Fibroblast of upper back skin (primary cell): ENCODE measurements around the gene KIF26A.

Source experiments
- DNase-seq: peaks from one replicate; pipeline ENCODE4 v3.0.0-alpha.2; 2013

KIF26A gene

DNA sequence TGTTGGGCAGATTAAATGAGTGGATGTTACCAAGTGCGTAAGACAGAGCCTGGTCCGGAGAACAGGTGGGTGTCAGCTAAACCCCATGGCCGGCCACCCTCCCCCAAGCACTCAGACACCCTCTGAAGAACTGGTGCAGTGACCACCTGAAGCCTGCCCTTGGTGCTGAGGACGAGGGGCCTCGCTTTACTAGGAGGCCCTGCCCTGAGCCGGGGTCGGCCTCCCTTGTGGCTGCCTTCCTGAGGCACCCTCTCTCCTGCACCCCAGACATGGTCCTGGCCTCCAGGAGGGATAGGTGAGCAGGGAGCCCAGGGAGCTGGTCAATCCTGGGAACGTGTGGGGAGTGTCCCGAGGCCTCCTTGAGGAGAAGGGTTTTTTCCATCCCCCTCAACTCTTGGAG lies 4.9 kb upstream of the KIF26A start:
- DNase-seq, result no peak

DNA sequence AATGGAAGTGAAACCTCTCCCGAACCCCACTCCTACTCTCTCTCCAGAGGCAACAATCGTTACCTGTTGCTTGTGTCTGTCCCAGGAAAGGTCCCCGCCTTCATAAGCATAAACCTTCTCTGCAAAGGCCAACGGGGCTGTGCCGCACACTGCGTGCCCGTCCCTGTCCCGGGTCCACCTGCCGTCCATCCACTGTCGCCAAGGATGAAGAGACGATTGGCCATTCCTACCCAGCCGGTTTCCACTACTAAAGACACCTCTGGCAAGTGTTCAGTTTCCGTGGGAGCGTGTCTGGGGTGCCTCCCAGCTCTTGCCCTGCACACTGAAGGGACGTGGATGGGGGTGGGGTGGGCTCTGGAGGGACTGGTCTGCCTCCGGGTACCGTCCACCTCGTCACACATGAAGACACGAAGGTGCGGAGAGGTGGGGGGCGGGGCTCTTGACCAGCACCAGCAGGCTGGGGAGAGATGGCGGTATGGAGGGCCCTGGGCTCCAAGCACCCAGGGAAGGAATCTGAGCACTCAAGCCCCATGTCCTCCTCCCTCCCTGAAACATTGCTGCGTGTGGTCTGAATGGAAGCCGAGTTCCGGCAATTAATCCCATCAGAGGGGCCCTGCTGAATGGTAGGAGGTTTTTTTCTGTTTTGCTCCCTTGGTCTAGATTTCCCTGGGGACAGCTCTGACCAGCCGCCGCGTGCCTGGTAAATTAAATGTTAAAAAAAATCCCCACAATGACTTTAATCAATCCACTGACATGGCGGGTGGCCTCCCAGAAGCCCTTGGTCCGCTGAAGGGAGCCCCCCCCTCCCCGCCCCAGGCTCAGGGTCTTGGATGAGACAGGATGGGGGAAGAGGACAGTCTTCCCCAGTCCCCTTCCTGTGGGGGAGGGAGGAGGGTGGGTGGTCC lies 4.1 kb upstream of the KIF26A start:
- no peak for DNase-seq

DNA sequence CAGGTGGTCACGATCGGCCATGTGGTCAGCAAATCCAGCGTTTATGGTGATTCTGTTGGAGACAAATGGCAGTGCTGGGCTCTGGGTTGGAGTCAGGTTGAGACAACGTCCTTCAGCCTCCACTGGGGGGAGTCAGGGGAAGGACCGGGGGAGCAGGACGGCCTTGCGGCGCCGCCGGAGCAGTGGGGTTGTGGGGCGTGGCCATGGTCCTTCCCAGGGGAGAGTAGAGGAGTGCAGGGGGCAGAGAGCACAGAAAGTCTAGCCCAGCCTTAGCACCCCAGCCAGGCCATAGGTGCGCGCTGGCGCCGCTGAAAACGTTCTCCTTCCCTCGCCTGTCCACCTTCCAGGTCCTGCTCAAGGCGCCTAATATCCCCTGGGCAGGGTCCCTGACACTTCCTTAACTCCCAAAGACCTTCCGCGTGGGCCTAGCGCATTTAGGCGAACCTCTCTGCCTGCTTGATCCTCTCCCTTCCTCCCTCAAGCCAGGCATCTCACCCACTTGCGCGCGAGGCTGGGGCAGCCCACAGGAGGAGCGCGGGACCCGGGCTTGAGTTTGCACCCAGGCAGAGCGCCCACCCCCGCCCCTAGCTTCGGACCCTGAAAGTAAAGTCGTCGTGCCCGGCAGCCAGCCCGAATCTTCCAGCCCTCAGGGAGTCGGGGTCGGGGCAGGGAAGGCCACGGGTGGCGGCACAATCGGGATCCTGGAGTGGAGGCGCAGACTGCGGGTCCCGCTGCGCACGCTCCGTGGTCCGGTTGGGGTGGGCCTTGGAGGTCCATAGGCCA lies 3.1 kb upstream of the KIF26A start:
- no peak for DNase-seq

DNA sequence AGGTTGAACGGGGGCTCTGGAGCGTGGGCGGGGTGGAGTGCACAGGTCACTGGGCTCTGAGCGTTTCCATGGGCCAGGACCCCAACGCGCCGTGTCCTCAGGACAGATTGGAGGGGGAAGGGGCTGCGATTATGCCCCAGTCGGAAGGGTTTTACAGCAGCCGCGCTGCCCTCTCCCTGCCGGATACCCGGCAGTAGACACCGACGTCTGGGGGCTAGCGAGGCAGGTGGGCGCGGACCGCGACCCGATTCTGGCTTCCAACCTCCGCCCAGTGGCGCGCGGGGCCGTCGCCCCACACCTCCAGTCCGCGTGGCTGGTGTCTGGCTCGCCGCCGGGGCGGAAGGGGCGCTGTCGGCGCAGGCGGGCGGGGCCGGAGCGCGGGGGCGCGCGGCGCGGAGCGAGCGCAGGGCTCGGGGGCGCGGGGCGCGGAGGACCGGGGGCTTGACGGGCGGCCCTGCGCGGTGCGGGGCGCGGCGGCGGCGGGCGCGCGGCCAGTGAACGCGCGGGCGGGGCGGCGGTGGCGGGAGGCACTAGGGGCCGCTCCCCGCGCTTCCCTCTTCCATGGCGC lies 2.4 kb upstream of the KIF26A start:
- no peak for DNase-seq

DNA sequence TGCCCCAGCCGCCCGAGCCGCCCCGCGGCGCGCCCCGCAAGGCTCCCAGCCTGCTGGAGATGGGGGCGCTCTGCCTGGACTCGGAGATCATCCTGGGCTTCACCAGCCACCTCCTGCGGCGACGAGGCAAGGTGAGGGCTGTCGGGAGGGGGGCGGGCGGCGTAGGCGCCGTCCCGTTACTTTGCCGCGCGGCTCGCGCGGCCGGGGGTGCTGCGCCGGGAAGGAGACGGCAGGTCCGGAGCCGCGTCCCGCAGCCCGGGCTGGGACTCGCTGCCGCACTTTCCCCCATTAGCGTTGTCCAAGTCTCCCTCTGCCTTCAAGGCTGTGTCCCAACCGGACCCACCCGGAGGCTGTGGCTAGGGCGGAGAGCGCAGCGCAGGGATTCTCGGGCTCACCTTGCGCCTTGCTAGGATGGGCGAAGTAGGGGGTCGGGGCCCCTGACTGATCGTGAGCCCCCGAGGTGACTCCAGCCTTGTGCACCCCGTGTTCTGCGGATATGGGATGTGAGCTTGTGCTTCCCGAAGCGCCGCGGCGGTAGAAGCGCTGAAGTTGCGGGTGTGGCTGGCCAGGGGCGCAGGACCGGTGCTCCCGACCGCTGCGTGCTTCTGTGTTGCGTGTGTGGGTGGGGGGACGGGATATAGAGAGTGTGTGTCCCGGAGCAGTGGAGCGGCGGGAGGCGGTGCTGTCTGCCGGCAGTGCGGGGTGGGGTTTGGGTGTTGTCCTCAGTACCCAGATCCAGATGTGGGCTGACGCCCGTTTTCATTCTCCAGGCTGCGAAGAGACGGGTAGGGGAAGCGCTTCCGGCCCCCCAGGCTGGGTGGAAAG lies 1.7 kb upstream of the KIF26A start:
- no peak for DNase-seq

DNA sequence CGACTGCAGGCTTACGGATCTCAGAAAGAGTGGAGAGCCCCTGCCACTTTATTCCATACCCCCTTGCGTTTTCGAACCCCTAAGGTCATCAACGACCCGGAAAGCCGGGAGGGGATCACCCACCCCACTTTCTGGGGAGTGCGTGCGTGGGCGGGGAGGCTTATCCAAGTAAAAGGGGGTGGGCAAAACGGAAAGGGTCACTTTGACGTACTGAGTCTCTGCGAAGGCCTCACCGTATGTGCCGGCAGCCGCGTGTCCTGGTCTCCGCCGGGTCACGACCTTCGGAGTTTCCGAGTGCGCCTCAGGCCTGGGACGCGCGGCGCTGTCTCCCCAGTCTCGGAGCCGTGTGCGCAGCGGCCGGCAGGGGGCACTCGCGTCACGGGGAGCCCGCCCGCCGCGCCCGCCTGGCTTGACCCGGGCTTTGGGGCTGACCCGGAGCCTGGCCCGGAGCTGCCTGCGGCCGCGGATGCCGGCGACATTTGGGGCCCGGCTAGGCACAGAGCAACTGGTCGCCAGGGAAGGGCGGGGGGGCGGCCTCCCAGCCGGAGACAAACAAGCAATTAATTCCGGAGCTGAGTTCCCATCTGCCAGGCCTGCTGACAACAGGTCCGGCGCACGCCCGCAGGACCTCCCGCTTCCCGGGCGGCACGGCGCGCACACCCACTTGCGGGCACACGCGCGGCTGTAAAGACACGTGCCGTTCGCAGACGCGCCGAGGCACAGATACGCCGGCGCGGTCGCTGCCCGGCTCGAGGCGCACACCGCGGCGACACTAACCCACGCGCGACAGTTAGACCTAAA lies 890 bp upstream of the KIF26A start:
- peak; percentile 22 for DNase-seq

DNA sequence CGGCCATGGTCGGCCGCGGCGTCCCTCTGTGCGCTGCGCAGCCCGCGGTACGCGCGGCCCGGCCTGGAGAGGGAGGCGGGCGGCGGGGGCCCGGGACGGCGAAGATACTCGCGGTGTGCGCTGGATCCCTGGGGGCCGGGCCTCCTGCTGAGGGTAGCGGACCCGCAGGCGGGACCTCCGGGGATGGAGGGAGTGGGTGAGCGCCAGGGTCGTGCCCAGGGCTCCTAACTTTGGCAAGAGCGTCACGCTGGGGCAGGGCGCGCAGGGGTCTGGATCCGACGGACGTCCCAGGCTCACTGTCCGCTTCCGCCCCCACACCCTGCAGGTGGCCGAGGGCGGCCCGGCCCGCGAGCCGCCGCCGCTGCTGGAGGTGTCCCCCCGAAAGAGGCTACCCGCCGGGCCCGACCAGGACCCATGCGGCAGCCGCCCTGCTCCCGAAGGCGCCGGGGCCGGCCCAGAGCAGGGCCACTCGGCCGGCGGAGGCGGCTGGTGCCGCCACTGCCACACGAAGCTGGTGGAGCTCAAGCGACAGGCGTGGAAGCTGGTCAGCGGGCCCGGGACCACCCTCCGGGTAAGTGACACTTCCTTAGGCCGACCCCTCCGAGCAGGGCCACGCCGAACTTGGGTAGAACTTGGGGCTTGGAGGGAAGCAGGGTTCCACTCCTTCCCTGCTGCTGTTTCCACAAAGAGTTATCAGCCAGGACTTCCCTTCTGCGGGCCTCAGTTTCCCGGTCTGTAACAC lies 502 bp downstream of the KIF26A start:
- DNase-seq, result no peak

DNA sequence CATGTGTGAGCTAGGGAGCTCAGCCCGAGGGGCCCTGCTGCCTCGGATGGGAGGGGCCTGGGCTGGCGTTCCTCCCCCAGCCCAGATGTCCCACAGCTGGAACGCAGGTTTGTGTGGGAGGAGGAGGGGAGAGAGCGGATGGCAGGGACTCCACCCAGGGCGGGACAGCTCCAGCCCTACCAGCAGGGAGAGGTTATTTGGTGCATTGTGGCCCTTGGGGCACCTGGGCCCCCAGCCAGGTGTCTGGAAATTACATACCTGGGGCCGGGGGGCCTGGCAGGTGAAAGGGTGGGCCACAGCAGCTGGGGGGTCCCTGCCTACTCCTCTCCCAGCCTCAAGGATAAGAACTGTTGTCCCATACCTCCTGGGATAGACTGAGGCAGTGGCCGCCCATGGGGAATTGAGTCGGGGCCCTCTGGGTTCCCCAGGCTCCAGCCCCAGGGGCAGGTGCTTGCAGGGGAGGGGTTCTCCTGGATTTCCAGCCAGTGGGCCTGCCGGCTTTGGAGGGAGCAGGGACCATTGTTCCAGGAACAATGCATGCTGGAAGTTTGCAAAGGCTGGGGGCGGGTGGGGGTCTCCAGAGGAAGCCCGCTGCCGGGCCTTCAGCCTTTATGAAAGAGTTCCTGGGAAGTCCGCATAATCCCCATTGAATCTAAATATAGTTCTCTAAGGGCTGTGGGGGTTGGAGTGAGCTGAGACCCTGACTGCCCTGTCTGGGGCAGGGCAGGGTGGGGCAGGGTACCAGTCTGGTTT lies 1.2 kb downstream of the KIF26A start:
- DNase-seq, result no peak

DNA sequence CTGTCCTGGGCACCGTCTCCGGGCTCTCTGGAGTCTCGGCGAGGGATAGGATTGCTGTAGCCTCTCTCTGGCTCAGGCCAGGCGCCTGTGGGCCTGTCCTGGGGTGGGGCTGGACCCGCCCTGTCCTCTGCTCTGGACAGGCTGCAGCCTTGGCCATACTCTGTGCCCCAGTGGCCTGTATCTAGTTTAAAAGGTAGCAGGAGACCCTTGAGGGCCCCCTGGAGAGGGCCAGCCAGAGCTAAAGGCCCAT lies 1.8 kb downstream of the KIF26A start:
- no peak for DNase-seq

DNA sequence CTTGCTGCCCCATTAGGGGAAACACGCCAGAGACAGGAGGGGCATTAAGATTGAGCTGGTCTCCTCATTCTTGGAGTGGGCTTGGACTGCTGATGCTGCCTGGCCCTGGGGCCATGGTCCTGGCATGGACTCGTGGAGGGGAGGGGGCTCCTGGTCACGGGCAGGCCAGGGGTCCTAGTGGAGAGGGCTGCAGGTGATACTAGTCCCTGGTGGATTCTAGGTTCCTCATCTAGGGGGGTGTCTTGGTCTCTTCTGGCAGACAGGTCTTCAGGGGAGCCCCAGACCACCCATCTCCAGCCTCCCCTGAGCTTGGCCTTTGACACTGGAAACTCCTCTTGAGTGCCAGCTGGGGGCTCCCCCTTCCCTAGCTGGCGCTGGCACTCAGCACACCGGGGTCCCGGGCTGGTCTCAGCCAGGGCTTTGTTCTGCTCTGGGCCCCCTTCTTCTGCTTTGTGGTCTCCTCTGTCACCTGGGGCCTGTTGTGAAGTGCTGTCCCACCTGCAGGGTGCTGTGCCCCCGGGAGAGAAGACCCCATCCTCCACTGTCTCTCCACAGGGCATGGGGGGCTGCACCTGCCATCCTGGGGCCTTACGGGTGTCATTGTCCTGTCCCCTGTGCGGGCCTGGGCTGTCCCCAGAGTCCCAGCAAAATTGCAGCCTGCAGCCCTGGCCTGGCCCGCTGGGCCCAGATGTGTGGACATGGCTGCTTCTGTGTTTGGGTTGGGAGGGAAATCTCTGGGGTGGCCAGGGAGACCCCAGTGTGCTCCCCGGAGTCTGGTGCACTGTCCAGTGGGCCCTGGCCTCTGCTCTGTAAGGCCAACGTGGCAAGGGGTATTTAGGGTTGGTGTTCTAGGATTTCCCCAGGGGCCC lies 2.3 kb downstream of the KIF26A start:
- DNase-seq, result no peak

DNA sequence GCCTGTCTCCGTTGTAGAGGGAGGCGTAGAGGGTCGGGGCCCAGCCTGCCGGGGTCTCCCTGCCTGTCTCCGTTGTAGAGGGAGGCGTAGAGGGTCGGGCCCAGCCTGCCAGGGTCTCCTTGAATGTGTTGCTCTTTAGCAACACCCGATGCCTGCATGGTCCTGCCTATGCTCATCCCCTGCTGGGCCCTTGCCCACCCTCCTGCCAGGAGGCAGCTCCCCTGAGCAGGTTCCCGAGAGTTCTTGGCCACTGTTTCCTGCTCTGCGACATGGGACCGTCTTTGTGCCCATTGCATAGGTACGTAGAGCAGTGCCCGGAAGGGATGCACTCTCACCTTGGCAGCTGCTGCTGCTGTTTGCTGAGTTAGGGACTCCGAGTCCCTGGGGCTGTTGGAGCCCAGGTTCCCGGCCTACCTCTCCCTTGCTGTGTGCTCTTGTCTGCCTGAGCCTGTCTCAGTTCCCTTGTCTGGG lies 3.3 kb downstream of the KIF26A start:
- no peak for DNase-seq

DNA sequence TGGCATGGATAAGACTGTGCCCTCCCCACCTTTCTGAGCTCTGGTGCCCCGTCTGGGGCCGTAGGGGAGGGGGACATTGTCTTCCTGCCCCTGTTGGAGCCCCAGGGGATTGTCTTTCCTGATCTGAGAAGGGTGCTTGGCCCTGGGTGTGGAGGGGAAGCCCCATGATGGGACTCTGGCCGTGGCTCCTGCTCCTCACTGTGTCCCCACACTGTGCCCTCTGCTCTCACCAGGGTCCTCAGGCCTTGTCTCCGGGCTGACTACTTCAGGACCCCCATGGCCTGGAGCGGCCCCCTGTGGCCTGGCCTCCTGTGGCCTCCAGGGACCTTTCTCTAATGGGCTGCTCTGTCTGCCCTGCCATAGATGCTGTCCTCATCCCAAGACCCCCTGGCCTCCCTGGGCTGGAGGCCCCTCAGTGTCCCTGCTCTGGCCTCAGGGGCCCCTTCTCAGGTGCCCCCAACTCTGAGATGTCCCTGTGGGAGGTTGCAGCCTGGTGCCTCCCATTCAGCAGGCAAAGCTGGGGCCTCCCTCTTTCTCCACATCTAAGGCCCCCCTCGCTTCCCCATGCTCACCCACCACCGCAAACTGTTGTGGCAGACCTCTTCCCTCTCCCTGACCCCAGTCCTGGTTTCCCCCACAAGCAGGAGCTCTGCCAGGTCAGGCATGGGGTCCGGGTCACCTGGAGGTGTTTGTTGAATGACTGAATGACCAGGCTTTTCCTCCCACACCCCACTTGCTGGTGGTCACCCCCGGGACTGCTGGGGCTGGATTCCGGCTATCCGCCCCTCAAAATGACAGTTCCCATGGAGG lies 4.0 kb downstream of the KIF26A start:
- no peak for DNase-seq

DNA sequence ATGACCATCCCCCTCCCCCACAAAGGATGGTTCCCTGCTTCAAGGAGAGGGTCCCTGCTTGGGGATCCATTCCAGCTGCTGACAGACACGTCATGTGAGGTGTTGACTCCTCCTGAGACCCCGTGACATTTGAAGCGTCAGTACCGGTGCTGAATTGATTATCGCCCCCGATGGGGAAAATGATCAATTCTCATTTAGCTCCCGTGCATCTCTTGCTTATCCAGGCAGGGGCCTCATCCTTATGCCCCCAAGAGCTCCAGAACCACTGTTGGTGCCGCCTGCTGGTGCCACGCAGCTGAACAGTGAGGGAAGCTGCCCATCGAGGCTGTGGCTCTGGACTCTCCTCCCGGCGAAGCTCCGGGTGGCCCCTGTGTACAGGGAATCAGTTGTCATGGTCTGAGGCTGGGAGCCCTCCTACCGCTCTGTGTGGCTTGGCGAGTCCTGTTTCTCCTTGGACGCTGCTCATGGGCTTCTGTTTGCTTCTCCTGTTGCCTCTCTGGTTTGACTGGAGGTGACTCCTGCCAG lies 4.6 kb downstream of the KIF26A start:
- no peak for DNase-seq

DNA sequence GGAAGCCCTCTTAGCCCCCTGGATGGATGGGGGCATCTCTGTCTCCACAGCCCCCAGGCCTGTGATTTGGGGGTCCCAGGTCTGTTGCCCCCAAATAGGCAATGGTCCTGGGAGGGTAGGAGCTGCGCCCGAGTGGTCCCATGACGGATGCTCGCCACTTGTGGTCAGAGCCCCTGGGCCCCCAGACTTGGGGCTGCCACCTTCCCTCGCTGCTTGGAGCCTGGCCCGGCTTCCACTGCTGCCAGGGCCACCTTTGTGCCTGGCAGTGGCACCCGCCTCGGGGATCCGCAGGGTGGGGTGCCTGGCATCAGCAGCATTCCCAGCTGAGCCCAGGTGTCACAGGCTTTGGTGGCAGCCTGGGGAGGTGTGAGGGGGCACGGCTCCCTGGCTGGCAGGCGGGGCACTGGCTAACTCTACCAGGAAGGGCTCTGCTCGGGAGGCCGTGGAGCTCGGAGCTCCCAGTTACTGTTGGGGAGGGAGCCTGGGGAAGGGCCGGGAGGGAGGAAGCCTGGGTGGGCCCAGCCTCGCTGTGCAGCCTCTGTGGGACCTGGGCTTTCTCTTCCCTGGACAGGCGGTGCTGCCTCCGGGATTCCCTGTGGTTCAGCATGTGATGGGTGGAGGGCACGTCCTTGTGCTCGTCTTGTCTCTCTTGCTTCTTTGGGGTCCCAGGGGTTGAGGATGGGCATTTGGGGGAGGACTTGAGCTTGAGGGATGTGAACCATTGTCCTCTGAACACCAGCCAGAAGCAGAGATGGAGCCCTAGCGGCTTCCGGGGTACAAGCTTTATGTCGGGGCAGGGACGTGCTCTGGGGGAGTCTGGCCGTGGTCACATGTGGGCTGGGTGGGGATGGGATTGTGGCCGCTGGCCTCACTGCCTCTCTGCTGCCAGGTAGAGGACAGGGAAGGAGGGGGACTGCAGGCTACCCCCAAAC lies 5.4 kb downstream of the KIF26A start:
- DNase-seq, result no peak

DNA sequence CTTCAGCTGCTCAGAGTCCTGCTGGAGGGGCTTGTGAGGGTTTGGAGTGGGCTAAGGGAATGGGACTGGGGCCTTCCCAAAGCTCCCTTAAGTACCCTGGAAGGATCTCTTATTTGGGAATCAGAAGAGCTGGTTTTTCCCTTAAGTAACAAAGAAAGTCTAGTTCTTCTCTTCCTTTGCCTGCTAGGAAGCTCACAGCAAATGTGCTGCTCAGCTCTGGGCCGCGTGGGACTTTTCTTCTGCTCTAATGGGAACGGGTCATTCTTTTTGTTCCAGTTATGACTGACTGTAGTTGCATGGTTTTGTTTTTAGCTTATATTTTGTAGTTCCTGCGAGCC lies 6.0 kb downstream of the KIF26A start:
- no peak for DNase-seq

DNA sequence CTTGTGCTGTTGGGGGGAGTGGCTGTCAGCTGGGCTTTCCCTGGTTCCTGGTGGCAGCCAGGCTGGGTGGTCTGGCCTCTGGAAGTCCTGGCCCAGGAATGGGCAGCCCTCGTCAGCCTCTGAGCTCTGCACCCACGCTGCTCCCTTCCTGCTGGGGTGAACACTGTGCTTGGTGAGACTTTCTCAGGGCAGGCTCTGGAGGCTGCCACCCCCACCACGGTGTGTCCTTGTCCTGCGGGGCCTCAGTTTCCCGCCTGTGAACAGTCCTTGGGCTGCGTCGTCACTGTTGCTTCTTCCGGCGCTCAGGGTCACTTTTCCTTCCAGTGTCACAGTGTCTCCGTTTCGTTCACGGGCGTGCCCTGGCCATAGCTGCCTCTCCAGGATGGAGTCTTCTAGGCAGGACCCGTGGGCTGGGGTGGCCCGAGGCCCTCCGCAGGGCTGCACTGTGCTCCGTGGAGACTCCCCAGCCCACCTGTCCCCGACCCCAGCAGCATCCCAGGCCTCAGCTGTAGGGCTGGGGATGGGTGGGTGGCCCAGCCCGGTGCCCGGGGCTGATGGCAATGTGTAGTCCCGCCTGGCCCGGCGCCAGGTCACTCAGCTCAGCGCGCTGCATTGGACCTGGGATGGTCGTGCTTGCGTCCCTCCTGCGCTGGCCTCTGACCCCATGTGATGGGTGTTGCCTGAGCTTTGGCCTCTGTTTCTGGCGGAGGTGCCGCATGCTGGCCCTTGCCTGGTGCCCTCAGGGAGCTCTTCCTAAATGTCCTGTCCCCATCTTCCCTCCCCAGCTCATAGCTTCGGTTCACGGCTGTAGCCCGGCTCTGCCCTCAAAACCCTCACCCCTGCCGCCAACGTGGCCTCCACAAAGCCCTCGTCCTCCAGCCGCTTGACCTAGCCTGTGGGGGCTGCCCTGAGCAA lies 6.8 kb downstream of the KIF26A start:
- no peak for DNase-seq
